Stimulated activated CD8-positive, alpha-beta memory T cell treated with anti-CD3 and anti-CD28 coated beads, Interleukin-15, amount 100 ng/mL, for 48 hours (primary cell): ENCODE measurements around the gene KCNMB2.

Source experiments
- DNase-seq, 2 donors: peaks; one replicate each; pipeline ENCODE4 v3.0.0-alpha.2; 2020; ENCODE audit warnings: low read depth in 2 of 2

Gene KCNMB2

DNA sequence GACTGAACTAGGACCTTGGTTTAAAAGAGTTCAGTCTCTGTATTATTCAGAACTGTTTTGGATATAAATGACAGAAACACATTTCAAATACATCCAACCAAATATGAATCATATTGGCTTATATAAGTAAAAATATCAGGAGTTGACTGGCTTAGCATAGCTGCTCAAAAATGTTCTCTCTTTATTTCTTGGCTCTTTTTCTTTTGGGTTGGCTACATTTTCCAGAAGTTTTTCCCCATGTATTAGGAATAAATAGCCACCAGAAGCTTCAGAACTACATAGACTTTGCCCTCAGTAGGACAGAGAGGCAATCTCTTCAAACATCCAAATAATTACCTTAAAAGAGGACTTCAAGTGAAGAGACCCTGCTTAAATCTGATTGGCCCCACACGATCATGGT is 32.7 kb downstream of the KCNMB2 start:
- DNase-seq, result no peak

DNA sequence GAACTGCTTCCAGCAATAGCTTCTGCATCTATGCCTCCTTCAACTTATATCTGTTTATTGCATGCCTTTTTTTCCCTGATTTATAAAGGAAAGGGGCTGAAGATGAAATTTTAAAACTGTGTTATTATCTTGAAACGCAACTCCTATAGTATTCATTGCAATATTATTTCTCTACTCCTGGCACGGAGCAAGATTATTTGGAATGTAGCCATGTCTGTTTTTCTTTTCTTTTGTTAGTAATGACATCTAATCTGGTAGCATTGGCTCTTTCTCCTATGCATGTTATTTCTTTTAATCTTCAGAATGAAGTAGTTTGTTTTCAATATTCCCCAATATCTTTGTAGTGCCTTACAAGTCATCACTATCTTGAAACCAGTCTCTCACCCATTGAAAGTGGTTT is 33.6 kb downstream of the KCNMB2 start:
- no peak for DNase-seq

DNA sequence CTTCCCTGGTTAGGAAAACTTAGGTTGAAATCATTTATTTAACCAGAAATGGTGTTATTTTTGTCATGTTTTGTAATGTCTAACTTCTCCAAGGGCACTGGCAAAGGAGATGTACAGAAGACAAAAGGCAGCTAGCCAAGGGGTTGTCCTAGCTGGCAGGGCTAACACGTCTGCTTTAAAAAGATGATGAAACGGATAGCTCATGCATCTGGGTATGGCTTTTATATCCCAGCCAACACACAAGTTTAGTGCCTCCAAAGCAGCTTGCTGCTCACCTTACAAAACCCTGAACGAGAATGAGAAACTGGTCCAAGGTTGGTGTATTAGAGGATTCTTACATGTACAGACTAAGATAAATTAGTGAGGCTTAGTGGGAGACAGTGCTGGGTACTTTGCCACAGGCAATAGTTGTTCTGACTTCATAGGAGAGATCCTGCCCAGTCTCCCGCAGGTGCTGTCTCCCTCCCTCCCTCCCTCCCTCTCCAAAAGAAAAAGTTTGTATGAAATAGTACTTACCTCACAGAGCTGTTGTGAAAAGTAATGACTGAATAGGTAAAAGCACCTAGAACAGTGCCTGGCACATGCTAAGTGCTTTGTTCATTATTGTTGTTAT is 47.8 kb downstream of the KCNMB2 start:
- no peak for DNase-seq

DNA sequence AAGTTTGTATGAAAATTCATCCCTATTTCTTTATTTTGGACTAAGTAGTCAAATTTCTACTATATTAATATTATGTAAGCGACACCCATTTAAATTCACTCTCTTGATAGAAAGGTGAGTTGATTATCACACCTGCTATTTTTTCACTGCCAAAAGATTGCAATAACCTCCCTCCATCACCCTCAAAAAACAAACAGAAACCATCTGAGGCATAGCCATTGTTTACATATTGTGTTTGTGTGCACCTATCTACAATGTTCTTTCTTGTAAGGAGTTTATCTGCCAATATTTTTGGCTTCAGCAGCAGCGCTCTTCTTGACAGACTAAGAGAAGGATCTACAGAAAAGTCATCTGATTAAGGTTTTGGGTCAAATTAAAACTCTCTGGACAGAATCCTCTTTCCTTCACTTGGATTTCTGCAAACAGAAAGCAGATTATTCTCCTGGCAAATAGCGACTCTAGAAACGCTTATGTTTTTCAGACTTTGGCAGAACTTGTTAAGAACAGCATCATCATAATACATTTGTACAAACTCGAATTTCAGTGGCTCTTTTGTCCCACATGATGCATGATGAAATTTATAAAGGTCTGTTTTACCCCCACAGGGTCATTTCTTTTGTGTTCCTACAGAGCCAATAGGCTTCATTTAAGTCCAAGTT is 48.6 kb downstream of the KCNMB2 start:
- DNase-seq, result no peak

DNA sequence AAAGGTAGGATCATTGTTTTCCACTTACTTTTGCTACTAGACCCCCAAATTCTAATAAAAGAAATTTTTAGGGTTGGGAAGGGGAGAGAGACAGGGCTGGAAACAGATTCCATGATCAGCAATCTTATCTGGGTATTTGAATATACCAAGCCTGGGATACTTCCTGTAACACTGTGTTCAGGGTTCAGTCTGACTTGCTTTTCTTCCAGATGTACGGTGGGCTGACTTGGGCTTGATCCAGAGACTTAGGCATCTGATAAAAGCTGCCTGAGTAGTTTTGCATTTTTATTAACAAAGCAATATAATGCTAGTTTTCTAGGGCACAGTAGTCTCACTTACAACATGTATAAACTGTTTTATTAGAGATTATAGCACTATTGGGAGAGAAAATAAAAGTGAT is 49.2 kb downstream of the KCNMB2 start:
- no peak for DNase-seq

DNA sequence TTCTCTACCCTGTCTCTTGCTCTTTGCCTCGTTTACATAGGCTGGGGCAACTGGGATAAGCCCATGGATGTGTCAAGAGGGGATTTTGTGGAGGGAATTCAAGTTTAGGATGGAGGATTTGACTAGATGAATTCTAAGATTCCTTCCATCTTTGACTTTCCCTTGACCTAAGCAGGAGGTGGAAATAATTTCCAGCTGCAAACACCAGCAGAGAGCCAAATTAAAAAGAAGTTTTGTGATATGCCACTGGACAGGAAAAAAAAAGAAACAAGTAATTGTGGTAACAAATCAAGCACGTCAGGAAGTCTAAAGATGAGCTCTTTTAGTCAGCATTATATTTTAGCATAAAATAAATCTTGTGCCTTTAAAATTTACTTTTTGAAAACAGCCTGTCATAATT is 49.8 kb downstream of the KCNMB2 start:
- DNase-seq, result no peak

DNA sequence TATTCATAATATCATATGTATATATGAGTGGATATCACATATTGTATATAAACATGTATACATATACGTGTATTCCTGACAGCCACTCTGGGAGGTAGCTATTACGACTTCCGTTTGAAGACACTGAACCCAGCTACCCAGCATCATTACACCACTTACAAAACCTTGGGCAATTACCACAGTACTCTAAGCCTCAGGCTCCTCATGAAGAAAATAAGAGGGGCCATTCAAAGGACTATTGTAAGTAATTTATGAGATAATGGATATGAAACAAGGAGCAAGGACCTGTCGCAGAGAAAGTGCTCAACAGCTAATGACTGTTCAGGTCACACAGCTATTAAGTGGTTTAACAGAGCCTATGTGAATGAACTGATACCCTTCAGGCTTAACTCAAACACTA is 52.4 kb downstream of the KCNMB2 start:
- DNase-seq, result no peak

DNA sequence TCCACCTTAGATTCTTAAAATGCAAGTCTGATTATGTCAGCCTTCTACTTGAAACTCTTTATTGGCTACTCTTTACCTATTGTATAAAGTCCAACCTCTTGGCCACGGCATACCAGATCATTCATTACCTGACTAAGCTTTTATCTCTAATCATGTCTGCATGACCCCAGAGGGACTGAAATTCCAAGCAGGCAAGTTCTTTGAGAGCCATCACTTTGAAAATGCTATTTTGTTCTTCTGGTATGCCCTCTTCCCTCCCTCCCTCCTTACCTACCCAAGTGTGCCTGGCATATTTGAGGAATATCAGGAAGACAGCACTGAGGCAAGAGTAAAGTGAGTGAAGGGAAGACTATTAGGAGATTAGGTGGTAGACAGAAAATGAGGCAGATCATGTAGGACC is 57.5 kb downstream of the KCNMB2 start:
- no peak for DNase-seq

DNA sequence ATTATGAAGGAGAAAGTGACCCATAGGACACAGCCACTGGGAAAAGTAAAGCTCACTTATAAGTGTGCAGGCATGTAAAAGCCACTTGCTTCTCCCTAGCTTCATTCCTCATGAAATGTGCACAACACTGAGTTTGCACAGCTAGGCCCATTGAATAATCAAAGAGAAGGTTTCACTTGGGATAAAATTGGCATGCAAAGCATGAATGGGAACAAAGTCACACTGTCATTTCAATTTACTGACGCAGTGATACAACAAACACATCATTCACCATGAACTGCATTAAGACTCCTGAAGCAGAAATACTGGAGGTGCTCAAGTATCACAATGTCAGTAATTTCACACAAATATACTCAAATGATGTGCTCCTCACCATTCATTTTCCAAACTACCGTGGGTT is 61.1 kb downstream of the KCNMB2 start:
- no peak for DNase-seq

DNA sequence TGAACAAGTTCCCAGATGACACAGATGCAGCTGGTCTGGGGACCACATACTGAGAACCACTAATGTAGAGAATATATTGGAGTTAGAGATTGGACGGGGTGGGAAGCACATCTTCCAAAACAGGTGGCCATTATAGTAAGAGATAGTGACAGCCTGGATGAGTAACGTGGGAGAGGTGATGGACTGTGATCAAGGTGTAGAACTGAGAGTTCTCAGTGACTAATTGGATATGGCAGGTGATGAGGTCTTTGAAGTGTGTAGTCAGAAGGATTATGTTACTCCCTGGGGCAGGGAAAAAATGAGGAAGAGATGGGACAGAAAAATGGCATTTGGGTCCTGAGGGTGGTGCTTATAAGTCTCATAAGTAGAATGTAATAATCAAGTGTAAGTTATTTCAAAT is 66.6 kb downstream of the KCNMB2 start:
- no peak for DNase-seq

DNA sequence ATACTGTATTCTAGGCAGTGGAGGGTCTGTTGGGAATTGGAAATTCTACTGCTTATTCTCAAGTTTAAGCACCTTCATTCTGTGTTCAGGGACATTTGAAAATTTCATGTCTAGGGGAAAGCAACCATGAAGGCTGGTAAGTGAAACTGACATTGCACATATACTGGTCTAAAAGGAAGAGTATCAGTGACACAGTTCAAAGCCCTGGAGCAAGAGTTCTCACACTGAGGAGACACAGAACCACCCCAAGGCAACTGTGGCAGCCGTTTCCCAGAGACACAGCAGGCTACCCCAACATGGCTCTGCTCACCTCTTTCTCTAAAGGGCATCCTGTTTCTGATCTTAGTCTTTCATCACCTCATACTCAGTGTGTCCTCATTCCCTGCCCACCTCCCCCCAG is 67.5 kb downstream of the KCNMB2 start:
- DNase-seq, result no peak

DNA sequence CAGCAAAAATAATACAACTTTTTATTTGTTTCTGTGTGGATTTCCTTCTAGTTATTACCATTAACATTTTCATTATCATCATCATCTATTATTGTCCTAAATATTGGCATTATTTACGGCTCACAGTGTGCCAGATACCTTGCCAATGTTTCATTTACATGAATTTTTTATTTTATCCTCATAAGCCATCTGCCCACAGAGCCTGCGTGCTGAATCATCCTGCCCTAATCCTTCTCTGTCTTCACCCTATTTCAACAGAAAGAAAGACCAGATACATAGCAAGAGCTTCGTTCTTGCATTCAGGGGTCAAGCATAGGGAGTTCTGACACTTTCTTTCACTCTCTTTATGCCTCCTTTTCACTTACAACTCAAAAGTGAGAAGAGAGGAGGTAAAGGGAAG is 82.0 kb downstream of the KCNMB2 start:
- no peak for DNase-seq

DNA sequence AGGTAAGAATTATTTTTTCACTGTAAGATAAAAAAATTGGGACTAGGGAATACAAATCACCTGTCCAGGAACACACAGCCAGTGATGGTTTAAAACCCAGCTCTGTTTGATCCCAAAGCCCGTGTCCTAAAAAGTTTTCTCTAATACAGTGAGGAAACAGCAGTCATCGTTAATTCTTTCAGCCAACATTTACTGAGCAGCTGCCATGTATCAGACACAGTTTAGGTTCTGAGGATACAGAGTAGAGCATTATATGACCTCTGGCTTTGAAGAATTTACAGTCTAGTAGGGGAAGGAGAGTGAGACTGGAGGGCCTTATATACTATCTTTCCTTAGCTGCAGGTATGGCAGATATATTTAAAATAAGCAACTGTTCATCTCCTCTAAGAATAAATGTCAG is 82.7 kb downstream of the KCNMB2 start:
- no peak for DNase-seq

DNA sequence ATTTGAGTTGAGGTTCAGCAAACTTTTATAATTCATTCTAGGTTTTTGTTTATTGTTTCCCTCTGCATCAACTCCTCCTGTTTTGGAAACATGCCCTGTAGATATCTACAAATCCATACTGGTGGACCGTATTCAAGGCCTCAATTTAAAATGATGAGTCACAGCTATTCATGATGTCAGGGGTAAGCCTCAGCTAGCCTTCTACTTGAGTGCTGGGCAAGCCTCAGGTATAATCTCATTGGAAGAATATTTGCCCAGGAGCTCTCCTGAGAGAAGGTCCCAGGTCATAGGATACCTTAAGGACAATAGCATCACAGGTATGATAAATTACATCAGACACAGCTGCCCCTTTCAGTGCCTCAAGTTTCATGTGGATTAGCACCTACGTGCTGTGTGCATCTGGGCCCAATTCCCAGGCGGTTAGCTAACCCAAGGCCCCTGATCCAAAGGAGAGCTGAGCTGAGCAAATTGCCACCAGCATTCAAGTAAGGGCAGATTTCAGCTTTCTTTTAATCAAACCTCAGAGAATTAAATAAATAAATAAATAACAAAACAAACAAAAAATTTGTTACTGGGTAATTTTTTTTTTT is 87.5 kb downstream of the KCNMB2 start:
- DNase-seq, result no peak

DNA sequence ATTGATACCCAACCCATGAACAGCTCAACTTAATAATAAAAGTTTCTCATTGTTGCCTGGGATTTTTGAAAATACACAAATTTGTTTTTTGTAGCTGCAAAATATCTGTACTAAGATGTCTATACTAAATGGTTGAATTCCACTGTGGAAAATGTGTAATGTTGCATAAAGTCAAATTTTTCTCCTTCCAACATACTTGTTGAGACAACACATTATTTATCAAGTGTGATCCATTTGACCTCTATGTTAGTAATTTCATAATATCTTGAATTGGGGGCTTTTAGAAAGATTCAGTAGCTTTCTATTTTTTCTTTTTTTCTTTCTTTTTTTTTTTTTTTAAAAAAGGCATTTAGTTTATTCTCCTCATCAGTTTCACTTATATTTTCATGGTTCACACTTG is 88.0 kb downstream of the KCNMB2 start:
- DNase-seq, result no peak

DNA sequence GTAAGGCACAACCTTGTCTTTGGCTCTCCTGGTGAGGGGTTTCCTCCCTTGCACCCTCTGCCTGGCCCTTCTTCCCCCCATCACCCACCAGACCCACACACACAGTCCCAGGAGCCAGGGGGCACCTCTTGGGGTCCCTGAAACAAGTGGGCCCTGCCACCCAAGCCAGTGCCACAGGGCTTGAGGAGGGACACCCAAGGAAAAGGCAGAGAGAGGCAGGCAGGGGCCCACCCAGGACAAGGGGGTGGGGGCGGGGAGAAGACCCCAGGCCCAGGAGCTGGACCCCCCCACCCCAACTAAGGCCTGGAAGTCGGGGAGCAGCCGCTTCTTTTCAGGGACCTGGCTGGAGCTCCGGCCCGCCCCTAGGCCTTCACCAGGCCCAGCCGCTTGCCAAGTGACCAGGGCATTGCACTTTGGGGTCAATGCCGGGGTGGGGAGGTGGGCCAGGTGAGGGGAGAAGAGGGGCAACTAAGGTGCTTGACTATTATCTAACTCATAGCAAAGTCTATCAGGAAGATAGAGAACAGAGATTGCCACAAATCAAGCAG is 88.9 kb downstream of the KCNMB2 start:
- no peak for DNase-seq

DNA sequence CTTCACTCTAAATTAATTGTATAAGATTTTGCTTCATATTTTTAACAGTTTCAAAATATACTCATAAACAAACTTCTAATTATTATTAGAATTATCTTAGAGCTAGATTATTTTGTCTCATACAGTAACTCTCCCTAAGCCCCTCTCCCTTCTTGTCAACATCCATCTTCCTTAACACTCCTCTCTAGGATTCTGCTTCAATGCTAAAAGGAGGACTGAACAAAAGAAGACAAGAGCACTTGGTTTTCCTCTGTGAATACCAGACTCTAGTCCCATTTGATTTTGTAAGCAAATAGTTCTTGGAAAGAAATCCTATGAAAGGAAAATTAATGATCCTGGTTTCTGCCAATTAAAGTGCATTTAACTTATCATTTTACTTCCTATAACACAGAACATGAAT is 91.8 kb downstream of the KCNMB2 start:
- DNase-seq, result no peak

DNA sequence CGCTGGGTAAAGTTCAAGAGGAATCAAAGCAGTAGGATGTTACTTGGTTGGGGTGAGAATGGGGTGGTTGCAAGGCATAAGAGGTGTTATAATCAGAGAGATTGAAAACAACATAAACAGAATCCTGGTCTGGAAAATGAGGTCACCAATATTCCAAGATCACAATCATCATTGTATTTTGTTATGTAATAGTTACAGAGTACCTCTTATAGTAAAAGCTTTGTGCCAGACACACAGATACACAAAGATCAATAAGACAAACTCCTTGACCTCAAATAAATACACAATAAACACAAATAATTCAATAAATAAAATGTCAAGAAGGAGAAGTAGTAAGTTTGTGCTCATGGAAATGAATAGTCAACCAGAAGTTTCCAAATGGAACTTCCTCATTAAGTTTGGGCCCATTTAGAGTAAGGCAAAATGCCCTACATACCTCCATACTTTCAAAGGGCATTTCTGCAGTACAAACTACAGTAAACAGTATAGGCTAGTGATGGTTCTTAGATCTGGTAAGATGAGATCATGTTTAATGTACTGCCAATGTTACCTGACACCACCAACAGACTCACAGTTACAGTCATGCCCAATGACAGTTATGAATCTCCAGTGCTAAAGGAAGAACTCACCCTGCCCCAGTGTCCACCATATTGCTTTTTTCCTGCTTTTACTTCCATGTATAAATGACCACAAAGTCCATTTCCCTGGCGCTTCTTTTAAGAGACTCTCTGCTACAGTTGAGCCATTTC is 93.4 kb downstream of the KCNMB2 start:
- no peak for DNase-seq

DNA sequence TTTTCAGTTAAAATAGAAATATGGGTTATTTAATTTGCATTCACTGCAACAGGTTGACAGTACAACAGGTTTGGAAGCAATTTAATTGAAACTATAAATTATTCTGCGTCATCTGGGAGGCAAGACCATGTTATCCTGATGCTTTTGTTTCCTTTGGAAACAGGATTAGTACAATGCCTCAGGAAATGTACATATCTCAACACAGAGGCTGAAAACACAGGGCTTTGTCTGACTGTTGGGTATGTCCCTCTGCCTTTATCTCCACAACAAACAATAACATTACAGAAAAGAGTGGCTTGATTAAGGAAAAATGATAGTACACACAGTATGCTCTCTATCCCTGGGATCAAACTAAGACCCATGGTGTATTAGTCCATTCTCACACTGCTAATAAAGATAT is 95.7 kb downstream of the KCNMB2 start:
- no peak for DNase-seq

DNA sequence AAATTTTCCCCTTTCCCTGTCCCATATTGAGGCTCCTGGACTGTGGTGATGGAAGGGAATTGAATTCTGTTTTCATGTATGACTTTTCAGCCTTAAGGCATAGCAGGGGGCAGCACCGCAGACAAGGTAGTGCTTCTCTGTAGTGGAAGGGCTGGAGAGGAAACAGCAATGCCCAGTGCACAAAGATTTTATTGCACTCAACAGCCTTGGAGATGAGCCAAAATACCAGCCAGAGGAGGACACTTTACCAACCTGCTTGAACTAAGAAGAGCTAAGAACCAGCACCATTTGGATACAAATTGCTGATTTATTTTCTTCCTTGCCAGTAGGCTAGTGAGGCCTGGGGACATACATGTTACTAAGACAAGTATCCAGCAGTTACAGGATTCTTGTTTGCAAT is 98.7 kb downstream of the KCNMB2 start:
- no peak for DNase-seq

DNA sequence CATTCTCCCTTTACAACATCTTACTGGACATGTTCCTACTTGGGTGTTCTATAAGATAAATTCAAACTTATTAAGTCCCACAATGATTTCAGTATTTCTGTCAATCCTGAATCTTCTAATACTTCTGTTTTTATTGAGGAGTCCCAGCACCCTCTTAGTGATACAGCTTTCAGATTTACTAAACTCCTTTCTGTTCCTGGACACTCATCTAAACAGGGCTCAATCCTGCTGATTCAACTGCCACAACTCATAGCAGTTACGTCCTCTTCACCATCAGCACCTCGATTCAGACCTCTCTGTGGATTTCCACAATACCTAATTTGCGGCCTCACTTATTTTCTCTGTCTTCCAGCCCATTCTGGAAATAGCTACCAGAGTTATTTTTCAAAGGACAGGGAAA is 101.6 kb downstream of the KCNMB2 start:
- DNase-seq, result no peak

DNA sequence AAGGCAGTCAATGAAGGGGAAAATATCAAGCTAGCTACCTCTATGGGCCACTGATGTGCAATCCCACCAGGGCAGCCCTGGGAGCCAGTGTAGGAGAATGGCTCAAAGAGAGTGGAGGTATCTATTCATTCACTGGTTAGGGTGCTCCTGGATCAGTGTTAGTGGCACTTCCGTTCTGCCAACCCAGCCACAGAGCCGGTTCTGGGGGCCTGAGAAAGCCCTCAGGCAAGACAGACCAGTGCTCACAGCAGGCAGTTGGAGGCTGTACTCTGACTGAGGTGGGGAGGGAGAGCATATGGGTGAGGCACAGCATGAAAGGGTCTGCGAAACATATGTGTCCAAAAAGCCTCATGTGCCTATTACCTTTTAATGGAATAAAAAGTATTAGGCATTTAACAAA is 109.3 kb downstream of the KCNMB2 start:
- DNase-seq, result no peak
